ENCODE results near the gene UBE2I.

DNA sequence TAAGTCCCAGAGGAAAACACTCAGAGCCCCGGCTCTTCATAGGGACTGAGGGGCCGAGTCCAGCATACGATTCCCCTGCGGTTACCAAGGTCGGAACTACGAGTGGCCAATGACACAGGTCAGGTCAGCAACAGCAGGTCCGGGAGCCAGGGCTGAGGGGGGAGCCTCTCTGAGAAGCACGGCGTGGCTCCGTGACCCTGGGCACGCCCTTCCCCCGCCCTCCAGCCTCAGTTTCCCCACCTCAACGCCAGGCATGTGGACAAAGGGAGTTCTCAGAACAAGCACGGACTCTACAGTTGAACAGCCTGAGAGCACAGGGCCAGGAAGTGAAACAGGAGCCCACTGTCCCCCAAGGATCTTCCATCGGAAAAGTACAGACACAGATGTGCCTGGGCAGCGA is 27.9 kb upstream of the UBE2I start:
- TF ChIP-seq, protein P1, sequence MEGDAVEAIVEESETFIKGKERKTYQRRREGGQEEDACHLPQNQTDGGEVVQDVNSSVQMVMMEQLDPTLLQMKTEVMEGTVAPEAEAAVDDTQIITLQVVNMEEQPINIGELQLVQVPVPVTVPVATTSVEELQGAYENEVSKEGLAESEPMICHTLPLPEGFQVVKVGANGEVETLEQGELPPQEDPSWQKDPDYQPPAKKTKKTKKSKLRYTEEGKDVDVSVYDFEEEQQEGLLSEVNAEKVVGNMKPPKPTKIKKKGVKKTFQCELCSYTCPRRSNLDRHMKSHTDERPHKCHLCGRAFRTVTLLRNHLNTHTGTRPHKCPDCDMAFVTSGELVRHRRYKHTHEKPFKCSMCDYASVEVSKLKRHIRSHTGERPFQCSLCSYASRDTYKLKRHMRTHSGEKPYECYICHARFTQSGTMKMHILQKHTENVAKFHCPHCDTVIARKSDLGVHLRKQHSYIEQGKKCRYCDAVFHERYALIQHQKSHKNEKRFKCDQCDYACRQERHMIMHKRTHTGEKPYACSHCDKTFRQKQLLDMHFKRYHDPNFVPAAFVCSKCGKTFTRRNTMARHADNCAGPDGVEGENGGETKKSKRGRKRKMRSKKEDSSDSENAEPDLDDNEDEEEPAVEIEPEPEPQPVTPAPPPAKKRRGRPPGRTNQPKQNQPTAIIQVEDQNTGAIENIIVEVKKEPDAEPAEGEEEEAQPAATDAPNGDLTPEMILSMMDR (IDR thresholded peaks at IDR 0.05) = no peak
- no peak for TF ChIP-seq POLR2A (IDR thresholded peaks at IDR 0.05)
